Stimulated activated CD8-positive, alpha-beta memory T cell treated with anti-CD3 and anti-CD28 coated beads, Interleukin-15, amount 100 ng/mL, for 1 hour (primary cell): Measurements from ENCODE around the gene FAM163B.
"Not testable (repeated sequence)": the region's sequence is repeated elsewhere in the genome, so short reads cannot be mapped to it uniquely, and the experiment has no call there.

Source experiments
- DNase-seq: peaks from one replicate; pipeline ENCODE4 v3.0.0-alpha.2; 2020; ENCODE audit warnings: low read depth

FAM163B gene

GRCh38 chr9:133639613-133640012, 30.4 kb upstream of the FAM163B start:
- no peak for DNase-seq

- no peak for DNase-seq
Measured at GRCh38 chr9:133638711-133639110, 29.5 kb upstream of the FAM163B start.

- DNase-seq = no peak
Measured at GRCh38 chr9:133638076-133638475, 28.9 kb upstream of the FAM163B start.

- DNase-seq = no peak
Measured at GRCh38 chr9:133637451-133638055, 28.4 kb upstream of the FAM163B start.

DNA sequence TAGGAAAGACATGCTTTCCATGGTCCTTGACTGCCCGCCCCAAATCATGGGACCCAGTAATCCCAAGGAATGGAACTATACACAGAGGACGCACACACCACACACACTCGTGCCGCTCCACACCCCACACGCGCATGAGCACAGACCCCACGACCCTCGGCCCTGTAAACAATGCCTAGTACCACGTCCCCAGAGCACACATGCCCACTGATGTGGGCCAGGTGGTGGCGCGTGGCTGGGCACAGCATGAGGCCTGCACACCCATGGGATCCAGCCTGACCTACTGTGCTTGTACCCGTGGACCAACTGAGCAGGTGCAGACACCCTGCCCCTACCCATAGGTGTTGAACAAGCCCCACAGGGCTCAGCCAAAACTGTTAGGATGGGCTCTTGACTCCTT, 27.7 kb upstream of the FAM163B start:
- no peak for DNase-seq

- DNase-seq = no peak
Measured at GRCh38 chr9:133635533-133636531, 26.6 kb upstream of the FAM163B start, which contains the start of gene DBH. TSS of gene DBH (plus strand) at chr9:133636363. CDS start at chr9:133636372, 9 bp downstream.

- DNase-seq = no peak
Measured at GRCh38 chr9:133635098-133635497, 25.9 kb upstream of the FAM163B start.

DNA sequence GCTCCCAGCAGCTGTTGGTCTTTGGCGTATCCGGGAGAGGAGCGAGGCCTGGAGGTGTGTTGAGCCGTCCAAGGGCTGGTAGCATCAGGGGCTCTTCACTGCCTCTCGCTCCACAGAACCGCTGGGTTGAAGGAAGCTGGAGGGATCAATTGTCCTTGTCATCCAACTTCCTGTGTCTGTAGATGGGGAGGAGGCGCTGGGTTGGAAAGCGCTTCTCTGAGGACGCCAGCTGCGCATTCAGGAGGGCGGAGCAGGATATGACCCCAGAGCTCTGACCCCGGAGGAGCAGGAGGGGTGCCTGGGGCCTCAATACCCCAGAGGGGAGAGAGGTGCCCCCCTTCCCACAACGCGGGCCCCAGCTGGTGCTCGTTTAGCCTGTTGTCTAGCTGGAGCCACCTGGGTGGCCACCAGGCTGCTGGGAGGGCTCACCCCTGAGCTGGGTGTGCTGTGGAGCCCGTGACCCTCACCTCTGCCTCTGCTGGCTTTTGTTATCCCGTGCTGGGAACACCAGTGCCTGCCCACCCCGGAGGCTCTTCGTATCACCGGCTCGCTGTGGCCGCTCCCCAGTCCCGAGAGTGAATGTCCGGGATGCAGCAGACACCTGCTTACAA, 25.0 kb upstream of the FAM163B start:
- no peak for DNase-seq

- DNase-seq = no peak
Measured at GRCh38 chr9:133633681-133634080, 24.5 kb upstream of the FAM163B start.

DNA sequence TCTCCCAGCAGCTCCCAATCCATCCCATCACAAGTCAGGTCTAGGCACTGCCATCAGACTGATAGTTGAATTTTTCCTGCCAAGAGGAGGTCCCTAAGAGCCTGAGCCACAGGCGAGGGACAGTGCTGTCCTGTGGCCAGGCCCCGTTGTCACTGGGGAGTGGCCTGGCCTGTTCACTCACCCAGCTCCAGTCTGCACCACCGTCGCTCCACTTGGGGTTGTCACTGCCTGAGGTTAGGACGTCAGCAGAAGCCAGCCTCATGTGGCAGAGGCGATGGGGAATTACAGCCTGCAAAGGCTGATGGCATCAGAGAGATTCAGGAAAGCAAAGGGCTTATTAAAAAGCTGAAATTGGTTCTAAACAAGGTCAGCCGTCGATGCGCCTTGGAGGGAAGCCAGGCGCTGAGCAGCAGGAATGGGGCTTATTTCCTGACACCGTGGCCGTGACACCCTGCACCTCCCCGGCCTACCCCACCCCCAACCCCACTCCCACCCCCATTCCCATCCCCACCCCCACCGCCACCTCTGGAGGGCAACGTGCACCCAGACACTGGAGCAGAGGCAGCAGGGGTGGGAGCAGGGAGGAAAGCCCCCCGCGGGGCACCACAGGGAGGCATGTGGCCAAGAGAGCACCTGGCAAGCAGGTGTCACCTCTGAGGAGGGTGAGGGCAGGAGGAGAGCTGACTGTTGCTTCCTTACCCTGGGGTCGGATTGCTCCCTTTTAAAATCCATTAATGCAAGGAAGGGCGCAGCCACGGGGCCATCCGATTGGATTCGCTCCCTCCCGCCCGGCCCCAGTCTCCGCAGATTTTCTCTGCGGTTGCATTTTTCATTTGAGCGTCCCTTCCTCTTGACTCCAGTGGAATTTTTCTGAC, 23.9 kb upstream of the FAM163B start:
- no peak for DNase-seq

DNA sequence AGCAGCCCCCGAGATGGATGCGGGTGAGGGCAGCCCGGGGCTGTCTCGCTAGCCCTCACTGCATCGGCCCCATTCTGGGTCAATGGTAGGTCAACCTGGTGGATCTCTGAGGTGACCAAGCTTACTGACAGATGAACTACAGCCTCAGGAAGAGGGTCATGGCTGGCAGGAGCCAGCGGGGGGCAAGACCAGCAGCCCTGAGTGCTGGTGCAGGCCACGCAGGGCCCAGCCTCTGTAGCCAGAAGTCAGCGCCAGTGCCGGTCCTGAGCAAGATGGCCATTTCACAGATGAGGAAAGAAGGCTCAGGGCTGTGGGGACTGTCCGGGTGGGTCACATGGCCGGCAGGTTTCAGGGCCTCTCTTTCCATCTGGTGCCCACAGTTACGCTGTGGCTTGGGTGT, 21.9 kb upstream of the FAM163B start:
- no peak for DNase-seq

DNA sequence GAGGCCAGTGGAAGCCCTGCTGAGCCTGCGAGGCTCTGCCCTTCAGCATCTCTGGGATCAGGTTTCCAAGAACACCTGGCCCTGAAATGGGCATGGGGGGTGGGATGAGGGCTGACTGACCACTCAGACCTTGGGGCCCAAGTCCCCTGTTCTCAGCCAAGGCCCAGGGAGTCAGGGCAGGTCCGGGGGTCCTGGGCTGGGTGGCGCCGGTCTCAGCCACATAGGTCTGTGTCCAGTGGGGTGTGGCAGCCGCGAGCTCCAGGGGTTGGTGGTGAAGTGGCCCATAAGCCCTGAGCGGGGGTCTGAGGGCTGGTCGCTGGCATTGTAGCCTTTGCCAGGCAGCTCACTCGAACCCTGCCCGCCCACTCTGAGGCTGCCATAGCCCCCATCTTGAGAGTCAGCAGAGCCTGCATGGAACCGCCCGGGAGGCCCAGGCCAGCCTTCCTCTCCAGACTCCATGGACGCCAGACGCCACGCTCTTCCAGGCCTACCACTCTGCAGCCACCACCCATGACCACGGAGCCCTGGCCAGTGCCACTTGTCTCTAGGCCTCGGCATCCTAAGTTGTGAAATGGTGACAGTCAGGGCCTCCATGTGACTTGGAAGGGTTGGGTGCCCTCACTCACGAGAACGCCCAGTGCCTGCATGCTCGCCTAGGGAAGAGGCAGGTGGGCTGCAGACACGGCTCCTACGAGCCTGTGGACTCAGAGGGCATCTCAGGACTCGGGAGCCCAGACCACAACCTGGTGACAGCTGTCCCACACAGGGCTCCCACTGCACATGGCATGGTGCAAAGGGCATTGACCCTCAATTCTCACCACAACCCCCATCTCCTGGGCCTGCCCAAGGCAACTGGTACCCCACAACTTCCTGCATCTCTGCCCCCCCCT, 20.3 kb upstream of the FAM163B start:
- DNase-seq = no peak

DNA sequence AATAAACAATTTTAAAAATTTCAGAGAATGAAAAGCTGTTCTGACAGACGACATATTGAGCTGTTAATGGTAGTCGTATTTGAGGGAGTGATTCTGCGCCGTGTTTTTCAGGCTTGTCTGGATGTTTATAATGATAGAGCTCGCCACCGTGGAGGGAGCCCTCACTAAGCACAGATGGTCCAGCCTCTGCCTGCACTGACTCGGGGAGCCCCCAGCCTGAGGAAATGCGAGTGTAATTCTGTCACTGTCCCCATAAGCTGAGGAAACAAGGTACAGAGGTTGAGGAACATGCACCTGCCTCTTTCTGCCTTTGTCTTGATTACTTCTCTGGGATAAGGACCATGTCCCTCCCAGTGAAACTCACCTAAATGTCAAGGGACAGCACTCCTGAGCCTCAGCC, 19.6 kb upstream of the FAM163B start:
- DNase-seq = no peak

DNA sequence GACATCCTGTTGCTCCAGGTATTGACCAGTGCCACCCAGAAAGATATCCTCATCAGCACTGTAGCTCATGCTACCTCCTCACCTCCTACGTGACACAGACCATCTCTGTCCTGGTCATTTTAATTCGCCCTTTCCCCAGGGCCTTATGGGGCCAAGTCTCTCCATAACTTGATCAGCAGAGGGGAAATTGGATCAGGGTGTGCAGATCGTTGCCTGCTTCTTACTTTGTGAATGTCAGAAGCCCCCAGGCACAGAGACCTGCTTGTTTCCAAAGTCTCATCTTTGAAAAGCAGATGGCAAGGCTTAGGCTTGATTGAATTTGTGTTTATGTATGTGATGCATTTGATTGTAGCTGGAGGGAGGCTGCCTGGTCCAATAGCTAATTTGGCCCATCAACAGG, 18.2 kb upstream of the FAM163B start:
- no peak for DNase-seq

- not testable (repeated sequence) for DNase-seq
Measured at GRCh38 chr9:133626008-133626407, 16.8 kb upstream of the FAM163B start.

DNA sequence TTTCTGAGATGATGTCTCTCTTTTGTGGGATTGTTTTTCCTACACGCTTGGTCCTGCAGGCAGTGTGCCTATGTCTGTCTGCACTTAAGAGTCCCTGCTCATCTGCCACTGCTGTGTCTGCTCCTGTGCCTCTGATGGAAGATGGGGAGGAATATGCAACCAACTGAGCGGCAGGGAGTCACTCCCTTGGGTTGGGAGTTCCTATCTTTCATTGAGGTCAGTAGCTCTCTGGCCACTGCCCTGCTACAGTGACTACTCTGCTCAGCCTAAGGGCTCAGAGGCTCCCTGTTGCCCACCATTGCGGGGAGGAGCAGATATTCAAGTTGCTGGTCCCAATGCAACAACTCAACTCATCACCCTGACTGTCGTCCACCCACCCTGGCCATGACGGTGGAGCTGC, 13.4 kb upstream of the FAM163B start:
- no peak for DNase-seq

DNA sequence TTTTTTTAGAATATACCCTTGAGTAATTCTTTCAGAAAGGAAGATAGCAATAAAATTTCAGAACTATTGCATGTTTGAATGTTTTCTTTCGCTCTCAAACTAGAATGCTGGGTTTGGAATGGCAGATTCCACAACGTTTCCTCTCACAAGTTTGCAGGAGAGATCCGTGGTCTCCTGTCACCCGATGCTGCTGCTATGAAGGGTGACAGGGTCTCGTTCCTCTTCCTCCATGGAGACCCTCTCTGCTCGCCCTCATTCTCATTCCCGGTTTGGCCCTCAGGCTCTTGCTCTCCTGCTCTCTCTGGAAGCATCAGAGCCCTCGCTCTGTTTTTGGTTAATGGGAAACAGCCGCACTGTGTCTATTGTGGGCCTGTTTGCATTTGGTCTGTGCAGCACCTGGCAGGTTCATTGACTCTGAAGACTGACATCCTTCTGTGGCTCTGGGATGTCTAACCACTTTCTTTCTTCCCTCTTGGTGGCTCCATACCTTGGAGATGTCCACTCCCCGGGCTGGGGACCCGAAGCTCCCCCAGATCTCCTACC, 12.6 kb upstream of the FAM163B start:
- DNase-seq = no peak

- peak; percentile 8 for DNase-seq
Measured at GRCh38 chr9:133619791-133620190, 10.6 kb upstream of the FAM163B start.

GRCh38 chr9:133618726-133619125, 9.5 kb upstream of the FAM163B start:
- DNase-seq = no peak

GRCh38 chr9:133616643-133617405, 7.6 kb upstream of the FAM163B start:
- DNase-seq = no peak
